Cardiac fibroblast (primary cell): ENCODE data around the gene TEX29.

Source experiments
- DNase-seq, 2 donors: peaks; one replicate each; pipeline versions ENCODE4 v3.0.0 to v3.0.0-alpha.2; 2010; ENCODE audit warnings: low read depth in 2 of 2
- H3K4me3 ChIP-seq, 2 donors: replicated peaks in 1 of 2; 1 replicate in 1 of 2; 2 replicates in 1 of 2; pipeline ENCODE4 v1.5.1; 2011; ENCODE audit warnings: low read depth in 2 of 2, low read length in 2 of 2, mild to moderate bottlenecking in 2 of 2, moderate library complexity in 1 of 2
- TF ChIP-seq, protein P1 (sequence below): IDR thresholded peaks from one replicate; pipeline ENCODE4 v1.5.1; 2011; ENCODE audit warnings: low read depth, mild to moderate bottlenecking, low read length, inconsistent platforms

TEX29 gene

GRCh38 chr13:111314852-111315251 is 5.6 kb upstream of the TEX29 start:
- TF ChIP-seq, protein P1, sequence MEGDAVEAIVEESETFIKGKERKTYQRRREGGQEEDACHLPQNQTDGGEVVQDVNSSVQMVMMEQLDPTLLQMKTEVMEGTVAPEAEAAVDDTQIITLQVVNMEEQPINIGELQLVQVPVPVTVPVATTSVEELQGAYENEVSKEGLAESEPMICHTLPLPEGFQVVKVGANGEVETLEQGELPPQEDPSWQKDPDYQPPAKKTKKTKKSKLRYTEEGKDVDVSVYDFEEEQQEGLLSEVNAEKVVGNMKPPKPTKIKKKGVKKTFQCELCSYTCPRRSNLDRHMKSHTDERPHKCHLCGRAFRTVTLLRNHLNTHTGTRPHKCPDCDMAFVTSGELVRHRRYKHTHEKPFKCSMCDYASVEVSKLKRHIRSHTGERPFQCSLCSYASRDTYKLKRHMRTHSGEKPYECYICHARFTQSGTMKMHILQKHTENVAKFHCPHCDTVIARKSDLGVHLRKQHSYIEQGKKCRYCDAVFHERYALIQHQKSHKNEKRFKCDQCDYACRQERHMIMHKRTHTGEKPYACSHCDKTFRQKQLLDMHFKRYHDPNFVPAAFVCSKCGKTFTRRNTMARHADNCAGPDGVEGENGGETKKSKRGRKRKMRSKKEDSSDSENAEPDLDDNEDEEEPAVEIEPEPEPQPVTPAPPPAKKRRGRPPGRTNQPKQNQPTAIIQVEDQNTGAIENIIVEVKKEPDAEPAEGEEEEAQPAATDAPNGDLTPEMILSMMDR = no peak
- no peak for DNase-seq
- H3K4me3 ChIP-seq = no peak overlapping the region

DNA sequence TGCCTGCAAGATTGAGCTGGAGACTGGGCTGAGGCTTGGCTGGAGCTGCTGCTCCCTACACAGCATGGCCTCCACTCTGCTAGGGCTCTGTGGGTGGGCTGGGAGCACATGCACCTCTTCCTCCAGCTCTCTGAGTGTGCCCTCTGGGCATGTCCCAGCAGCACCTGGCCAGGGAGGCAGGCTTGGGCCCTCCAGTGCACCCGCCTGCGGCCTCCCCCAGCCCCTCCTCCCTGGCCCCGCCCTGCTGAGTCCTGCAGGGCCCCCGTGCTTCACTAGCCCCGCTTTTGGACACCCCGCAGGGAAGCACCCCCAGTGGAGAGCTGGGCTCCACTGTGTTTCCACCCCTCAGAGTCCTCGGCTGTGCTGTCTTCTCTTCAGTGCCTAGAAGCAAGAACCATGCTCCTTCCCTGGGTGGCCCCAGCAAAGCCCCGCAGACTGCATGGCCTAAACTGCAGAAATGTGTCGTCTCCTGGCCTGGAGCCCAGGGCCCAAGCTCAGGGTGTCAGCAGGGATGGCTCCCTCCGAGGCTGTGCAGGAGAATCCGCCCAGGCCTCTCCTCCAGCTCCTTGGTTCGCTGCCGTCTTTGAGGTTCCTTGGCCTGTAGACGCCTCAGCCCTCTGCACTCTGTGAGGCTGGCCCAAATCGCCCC is 5.0 kb upstream of the TEX29 start:
- no peak for DNase-seq
- TF ChIP-seq, protein P1 = no peak
- H3K4me3 ChIP-seq = no peak overlapping the region

- no peak overlapping the region for H3K4me3 ChIP-seq
- no peak for DNase-seq
- TF ChIP-seq, protein P1 = no peak
Measured at GRCh38 chr13:111316161-111316730, 4.2 kb upstream of the TEX29 start.

DNA sequence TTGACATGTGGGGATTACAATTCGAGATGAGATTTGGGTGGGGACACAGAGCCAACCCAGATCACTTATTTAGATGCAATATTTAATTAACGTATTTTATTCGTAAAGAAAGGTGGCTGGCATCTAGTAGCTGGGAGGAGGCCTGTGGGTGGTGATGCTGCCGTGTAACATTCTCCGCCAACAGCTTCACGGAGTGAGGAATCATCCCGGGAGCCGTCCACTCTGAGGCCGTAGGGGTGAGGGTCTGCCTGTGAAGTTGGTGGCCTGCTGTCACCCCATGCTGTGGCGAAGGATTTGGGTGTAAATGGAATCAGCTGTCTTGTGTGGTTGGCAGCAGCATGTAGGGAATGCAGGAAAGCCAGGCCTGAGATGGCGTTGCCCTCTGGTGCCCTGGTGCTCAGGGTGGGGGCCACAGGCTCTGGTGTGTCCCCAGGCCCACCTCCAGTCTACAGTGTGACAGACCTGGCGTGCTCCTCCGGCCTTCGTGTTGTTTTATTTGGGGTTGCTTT is 3.3 kb upstream of the TEX29 start:
- no peak overlapping the region for H3K4me3 ChIP-seq
- DNase-seq = no peak
- TF ChIP-seq, protein P1 = no peak

GRCh38 chr13:111317571-111318345 is 2.7 kb upstream of the TEX29 start:
- TF ChIP-seq, protein P1 = no peak
- DNase-seq = no peak
- no peak overlapping the region for H3K4me3 ChIP-seq

GRCh38 chr13:111318386-111318785 is 2.1 kb upstream of the TEX29 start:
- H3K4me3 ChIP-seq = no peak overlapping the region
- TF ChIP-seq, protein P1 = no peak
- no peak for DNase-seq
